ENCODE measurements around the gene MIA2. TPM values are rescaled to one million over a fixed set of nuclear protein-coding genes. Genes with fewer than 3 reads are reported as not detected.

The MIA2 gene
- total RNA-seq, 4 donors from 2014 or later: 13.8 to 19.4 (median 16.7) TPM

DNA sequence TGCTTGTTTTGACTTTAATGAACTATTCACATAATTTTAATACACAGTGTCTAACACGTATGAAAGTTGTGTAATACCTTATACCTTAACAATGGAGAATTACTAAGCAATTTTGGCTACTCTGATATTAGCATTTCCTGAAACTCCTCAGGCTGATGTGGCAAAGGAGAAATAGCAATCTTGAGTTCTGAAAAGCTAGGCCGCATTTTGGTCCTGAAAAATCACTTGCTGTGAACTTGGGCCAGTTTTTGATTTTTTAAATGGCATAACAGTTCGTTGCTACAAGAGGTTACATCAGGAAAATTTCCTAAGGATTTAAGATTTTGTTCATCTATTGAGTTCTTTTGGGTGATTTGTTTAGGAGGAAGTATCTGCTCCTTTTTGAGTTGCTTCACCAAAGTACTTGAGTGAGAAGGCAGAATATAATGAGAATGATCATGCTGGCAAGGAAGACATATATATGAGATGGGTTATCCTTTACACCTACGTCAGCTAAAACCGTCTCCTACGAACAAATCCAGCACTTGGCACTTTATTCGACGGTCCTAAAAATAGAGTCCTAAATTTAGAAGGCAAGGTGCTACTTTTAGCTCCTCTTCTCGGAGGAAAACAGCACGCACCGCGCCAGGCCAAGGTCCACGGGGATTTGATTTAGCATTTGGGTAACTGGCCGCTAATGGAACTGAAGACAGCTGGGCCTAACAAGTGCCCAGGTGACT is 32.2 kb downstream of the MIA2 start:
- TF ChIP-seq, protein P1, sequence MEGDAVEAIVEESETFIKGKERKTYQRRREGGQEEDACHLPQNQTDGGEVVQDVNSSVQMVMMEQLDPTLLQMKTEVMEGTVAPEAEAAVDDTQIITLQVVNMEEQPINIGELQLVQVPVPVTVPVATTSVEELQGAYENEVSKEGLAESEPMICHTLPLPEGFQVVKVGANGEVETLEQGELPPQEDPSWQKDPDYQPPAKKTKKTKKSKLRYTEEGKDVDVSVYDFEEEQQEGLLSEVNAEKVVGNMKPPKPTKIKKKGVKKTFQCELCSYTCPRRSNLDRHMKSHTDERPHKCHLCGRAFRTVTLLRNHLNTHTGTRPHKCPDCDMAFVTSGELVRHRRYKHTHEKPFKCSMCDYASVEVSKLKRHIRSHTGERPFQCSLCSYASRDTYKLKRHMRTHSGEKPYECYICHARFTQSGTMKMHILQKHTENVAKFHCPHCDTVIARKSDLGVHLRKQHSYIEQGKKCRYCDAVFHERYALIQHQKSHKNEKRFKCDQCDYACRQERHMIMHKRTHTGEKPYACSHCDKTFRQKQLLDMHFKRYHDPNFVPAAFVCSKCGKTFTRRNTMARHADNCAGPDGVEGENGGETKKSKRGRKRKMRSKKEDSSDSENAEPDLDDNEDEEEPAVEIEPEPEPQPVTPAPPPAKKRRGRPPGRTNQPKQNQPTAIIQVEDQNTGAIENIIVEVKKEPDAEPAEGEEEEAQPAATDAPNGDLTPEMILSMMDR (IDR thresholded peaks at IDR 0.05): no peak
- DNase-seq (ENCODE audit: low spot score) (no peak), ATAC-seq (ENCODE audit: low FRiP score) (peak; percentile 10)

DNA sequence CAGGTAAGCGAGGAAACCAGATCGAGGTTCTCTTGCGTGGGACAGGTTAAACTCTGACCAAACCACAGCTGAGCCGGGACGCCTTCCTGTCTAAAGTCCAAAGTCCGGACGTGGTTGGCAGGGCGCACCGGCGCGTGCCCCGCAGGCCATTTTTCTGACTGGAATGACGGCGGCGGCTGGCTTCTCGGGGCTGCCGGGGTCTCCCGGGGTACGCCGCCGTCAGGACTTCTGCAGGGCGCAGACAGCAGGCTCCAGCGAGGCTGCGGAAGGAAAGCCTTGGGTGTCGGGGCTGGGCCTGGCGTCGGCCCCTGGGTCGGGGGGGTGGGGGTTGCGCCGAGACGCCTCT is 32.8 kb downstream of the MIA2 start:
- ATAC-seq (ENCODE audit: low FRiP score): peak; percentile 37
- DNase-seq (ENCODE audit: low spot score): no peak
- TF ChIP-seq, protein P1 (IDR thresholded peaks at IDR 0.05): no peak

DNA sequence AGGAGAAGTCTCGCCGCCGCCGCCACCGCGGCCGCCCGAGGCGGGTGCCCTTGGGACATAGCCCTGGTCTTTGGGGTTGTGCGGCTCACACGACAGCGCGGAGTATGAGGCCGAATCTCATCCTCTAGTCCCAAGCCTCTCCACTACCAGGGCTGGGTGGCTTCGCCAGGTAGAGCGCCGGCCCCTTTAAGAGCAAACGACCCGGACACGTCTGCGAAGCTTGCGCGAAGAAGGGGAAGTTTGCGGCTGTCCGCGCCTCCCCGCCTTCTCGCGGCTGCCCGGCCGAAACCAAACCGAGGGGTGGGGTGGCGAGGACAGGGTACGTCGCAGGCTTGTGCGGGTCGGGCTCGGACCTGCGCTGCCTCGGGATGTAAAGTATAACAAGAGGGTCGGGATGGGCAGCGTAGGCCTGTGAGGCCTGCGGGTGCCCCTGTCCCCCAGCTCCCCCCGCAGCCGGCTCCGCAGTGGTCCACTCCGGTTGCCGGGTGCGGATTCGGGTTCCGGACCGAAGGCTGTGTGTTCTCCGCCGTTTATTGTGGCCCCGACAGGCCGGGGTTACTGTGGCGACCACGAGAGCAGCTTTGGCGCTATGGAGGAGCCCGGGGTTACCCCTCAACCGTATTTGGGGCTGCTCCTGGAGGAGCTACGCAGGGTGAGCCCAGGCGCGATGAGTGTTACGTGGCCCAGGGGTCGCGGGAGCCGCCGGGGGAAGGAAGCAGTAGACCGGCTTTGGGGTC is 33.3 kb downstream of the MIA2 start:
- peak; percentile 35 for DNase-seq (ENCODE audit: low spot score)
- TF ChIP-seq, protein P1 (IDR thresholded peaks at IDR 0.05): no peak
- ATAC-seq (ENCODE audit: low FRiP score): peak; percentile 94

DNA sequence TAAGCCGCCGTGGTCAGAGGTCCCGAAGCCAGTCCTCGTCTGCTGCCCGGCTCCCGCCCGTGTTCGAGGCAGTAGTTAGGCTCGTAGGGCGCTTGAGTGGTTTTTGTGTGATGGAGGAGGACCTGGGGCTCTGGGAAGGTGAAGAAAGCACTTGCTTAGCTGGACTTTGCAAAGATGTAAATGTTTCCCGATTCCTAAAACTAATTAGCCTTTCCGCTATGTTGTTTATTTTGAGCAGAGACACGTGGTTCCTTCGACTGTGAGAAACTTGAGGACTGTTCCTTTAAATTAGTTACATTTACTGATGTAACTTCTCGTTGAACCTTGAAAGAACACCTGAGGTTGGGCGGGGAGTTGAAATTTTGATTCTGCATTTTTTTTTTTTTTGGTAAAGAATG is 33.9 kb downstream of the MIA2 start:
- ATAC-seq (ENCODE audit: low FRiP score): no peak
- DNase-seq (ENCODE audit: low spot score): no peak
- TF ChIP-seq, protein P1 (IDR thresholded peaks at IDR 0.05): no peak

DNA sequence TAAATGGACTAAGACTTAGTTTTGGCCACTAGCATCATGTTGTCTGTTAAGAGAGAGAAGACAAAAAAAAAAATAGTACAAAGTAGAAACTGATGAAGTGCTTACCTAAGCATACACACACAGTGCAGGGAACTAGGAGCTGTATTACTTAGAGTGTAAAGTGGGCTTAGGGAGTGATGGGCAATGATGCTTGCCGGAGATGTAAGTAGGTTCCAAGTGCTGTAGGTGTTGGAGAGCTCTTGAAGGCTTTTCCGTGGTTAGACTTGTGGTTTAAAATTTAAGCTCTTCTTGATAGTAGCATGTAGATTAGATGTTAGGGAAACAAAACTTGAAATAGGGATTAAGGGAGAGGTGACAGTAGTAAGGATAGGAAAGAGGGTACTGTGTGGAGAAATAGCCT is 34.7 kb downstream of the MIA2 start:
- DNase-seq (ENCODE audit: low spot score) (no peak), ATAC-seq (ENCODE audit: low FRiP score) (no peak)
- TF ChIP-seq, protein P1 (IDR thresholded peaks at IDR 0.05): no peak

DNA sequence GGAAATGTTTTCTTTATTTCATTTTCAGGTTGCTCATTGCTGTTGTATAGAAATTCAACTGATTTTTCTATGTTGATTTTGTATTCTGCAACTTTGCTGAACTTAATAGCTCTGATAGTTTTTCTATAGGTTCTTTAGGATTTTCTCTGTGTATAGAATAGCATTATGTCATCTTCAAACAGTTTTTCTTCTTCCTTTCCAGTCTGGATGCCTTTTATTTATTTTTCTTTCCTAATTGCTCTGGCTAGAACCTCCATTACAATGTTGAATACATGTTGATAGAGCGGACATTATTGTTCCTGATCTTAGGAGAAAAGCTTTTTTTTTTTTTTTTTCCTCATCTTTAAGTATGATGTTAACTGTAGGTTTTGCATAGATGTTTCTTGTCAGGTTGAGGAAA is 39.2 kb downstream of the MIA2 start:
- ATAC-seq (ENCODE audit: low FRiP score) (no peak), DNase-seq (ENCODE audit: low spot score) (no peak)
- TF ChIP-seq, protein P1 (IDR thresholded peaks at IDR 0.05): no peak

DNA sequence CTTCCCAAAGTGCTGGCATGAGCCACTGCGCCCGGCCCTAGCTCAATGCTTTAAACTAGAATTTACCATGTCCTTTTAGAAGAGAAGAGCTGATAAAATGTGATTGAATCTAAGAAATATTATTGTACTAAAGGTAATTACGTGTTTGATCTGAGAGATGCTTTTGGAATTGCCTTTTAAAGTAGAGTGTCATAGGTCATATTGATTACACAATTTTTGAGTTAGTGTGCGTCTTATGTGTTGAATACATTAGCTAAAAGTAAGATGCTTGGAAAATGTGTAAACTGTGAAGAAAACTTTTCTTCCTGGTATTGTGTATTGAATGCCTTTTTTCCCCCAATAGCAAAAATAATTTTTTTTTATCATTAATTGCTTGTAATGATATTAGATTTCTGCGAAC is 41.7 kb downstream of the MIA2 start:
- TF ChIP-seq, protein P1 (IDR thresholded peaks at IDR 0.05): no peak
- ATAC-seq (ENCODE audit: low FRiP score) (no peak), DNase-seq (ENCODE audit: low spot score) (no peak)

All from omental fat pad (tissue), 4 donors.